HPDE6-E6E7 (cell line): ENCODE results near the gene MYO19.
A peak's percentile ranks its signal among the peaks of the same experiment; 100 is the strongest.
"Not testable (repeated sequence)": the region's sequence is repeated elsewhere in the genome, so short reads cannot be mapped to it uniquely, and the experiment has no call there.

Experiments used
- DNase-seq: peaks from one replicate; pipeline ENCODE4 v3.0.0; 2011; ENCODE audit warnings: missing footprints; ENCODE audit errors: extremely low spot score

Gene MYO19

GRCh38 chr17:36533935-36534839 is 481 bp downstream of the MYO19 start:
- DNase-seq, result peak; percentile 73

GRCh38 chr17:36532435-36532975 is 2.2 kb downstream of the MYO19 start:
- no peak for DNase-seq

- peak; percentile 22 for DNase-seq
These were observed 5.5 kb downstream of the MYO19 start for GRCh38 chr17:36529121-36529520.

DNA sequence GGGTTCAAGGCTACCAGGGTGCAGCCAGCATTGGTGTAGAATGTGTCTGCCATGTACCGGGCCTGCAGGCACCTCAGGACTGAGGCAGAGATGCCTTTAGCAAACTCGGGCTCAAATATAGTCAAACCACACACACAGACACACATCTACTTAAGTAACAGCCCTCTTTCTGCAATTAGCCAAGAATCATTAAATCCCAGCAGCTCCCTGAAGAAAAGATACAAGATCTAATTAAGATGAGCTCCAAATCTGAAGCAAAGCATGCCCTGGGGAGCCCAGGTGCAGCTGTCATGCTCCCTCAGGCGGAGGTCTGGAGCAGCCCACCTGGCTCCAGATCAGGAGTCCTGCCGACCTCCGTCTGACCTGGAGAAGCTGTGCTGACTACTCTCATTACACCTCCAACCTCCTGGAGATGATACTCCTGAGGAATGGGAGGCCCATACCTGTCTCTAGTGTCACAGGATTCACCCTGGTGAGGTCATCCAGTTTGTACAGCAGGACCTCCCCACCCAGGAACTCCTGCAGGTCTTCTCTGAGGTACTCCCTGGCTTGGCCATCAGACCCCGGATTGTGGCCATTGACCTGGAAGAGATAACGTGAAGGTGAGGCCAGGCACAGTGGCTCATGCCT is 6.9 kb downstream of the MYO19 start:
- DNase-seq, result no peak

DNA sequence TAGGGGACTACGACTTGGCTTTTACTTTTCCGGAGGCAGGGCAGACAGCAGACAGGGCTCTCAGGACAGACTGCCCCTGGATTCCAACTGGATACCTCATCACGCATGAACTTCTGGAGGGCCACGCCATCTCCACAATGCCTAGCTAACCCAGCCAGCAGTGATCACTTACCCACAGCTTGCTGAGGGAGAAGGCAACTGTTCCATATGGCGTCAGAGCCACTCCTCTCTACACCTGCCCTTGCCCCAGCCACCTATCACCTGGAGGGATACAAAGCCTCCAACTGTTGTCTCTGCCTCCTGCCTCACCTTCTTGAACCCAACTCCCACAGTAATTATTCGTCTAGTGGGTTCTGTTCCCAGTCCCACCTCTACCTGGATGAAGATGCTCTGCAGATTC is 8.8 kb downstream of the MYO19 start:
- no peak for DNase-seq

GRCh38 chr17:36525113-36525512 is 9.6 kb downstream of the MYO19 start:
- no peak for DNase-seq

GRCh38 chr17:36524428-36524876 is 10.2 kb downstream of the MYO19 start:
- peak; percentile 33 for DNase-seq

- no peak for DNase-seq
These were observed 11.6 kb downstream of the MYO19 start for GRCh38 chr17:36523113-36523512.

- no peak for DNase-seq
These were observed 18.8 kb downstream of the MYO19 start for GRCh38 chr17:36515837-36516236.

DNA sequence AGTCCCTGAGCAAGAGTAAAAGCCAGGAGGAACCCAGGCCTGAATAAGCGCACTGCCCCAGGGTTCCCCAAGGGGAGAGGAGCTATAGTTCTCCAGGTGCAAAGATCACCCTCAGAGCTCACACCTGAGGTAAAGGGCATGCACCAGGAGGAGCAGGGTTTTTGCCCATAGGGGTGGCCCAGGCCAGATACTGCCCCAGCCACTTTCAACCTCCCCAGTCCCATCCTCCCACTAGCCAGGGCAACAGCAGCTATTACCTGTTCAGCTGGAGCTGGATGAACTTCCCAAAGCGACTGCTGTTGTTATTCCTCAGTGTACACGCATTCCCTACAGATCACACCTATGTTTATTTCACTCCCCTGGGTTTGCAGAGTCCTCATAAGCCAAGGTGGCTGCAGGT is 19.8 kb downstream of the MYO19 start:
- DNase-seq, result no peak

- DNase-seq, result no peak
These were observed 22.0 kb downstream of the MYO19 start for GRCh38 chr17:36512641-36513040.

DNA sequence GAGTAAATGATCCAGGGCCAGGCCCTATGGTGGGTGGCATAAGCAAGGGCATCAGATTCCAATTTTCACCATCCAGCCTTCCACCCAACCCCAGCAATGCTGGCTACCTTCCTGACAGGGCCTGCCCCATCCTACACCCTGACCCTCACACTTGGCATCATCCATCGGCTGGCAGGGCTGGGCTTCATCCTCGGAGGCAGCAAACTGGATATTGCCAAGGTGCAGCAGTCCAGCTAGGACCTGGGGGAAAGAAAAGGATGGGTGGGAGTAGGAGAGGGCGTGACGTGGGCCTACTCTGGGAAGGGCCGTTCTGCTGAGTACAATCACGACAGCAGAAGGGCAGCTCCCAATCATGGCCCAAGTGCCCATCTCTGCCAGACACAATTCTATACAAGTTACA is 23.5 kb downstream of the MYO19 start:
- no peak for DNase-seq

DNA sequence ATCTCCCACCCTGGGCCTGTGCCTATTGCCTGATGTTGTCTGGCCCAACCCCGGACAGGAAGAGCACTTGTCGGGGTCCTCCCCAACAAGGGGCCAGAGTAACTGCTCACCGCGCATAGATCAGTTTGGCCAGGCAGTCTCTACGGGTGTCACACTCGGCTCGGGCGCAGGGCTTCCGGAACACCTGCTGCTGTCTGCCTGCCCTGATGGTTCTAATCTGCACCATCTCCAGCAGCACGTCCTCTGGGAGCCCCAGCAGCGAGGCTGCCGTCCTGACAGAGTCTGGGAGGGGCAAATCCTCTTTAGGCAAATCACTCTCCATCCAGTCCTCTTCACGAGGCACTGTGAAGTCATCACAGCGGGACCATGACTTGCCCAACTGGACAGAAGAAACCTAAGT is 24.0 kb downstream of the MYO19 start:
- no peak for DNase-seq

DNA sequence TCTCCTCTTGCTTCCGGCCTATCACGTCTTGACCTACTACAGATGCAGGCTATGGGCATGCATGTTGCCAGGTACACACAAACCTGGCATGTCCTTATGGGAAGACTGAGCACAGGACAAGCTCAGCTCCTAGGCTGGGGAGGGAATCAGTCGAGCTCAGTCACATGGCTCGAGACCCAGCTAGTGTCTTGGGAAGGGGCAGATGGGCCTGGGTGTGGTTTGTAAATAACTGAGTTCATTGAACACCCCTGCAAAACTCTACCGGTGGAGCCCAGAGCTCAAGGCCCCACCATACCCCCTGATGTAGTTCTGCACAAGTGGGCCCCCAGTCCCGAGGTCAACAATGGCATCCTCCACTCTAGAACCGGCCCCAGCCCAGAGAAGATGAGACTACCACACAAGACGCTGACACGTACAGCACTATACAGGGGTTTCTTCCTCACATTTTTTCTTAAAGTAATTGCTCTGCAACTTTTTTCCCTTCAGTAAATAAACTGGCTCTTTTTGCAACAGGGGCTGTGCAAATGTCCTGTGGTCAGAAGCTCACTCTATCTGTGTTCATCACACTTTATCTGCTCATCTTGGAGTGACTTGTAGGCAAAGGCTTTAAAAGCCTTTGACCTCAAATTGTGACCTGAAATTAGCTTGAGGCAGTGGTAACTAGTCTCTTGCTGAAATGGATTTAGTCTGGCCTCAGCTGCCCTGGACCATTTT is 25.2 kb downstream of the MYO19 start:
- no peak for DNase-seq

DNA sequence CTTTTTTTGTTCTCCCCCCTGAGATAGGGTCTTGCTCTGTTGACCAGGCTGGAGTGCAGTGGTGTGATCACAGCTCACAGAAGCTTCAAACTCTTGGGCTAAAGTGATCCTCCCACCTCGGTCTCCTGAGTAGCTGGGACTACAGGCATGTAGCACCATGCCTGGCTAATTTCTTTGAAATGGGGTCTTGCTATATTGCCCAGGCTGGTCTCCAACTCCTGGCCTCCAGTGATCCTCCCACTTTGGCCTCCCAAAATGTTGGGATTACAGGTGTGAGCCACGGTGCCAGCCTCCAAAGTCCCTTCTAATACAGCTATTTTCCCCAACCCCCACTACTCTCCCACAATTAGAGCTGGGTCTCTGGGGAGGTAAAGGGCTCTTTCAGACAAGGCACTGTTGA is 26.2 kb downstream of the MYO19 start:
- DNase-seq, result not testable (repeated sequence)

DNA sequence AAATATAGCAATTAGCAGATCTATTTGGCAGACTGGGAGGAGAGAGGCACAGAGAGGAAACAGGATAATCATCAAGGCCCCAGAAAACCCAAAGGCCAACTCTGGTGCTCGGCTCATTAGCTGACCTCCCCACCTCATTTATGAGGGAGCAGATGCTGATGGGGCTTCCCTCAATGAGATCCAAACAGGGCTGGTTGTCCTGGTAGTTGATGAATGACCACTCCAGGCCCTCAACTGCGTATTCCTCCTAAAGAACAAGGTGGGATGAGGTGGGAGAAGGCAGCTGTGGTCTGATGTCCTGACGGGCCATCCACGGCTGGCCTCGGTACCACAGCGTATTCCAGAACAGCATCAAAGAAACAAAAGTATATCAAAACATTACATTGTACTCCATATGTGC is 27.4 kb downstream of the MYO19 start:
- DNase-seq, result no peak

GRCh38 chr17:36506831-36507230 is 27.8 kb downstream of the MYO19 start:
- DNase-seq, result no peak

GRCh38 chr17:36506249-36506826 is 28.3 kb downstream of the MYO19 start:
- no peak for DNase-seq

DNA sequence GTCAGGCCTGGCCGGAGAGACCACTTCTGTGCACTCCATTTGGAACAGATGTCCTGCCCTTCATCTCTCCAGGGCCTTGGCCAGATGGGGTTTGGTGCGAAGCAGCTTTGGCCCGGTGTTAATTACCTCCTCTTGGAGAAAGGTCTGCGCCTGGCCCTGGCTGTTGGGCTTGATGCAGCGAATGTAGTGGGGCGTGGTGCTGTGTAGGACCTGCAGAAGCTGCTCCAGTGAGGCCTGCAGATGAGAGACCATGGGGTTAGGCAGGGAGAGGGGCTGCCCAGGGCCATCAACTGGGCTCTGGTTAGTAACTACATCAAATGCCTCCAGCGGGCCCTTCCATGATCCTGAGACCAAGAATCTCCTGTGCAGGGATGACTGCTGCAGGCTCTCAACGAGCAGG is 29.5 kb downstream of the MYO19 start:
- DNase-seq, result no peak

GRCh38 chr17:36504156-36504545 is 30.5 kb downstream of the MYO19 start:
- no peak for DNase-seq

DNA sequence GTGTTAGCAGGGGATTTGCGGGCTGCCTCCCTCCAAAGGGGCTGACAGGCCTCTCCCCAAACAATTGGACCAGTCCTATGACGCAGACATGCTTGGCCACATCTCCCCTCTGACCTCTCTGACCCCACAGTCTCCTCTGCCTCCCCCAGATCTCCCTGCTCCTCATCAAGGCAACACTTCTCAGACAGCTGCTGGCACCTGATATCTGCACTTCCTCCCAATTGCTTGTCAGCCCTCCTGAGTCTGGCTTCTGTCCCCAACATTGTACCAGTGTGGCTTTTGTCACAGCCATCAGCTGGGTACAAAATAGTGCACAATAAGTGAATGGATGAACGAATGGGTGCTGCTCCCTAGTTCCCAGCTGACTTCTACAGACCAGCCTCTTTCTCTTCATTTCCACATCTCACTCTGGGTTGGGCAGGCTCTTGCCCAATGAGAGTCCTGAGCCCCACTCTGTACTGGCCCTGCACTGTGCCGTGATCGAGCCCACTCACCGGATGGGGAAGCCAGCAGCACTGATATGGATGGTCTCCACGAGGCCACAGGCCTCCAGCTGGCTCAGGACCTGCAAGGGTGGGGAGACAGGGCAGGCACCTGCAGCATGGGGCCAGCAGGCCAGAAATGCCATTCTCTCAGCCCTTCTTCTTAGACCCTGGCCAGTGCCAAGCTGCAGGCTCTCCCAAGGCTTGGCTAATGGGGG is 31.1 kb downstream of the MYO19 start:
- DNase-seq, result no peak
